ENCODE measurements around the gene SMARCB1.

Gene SMARCB1

GRCh38 chr22:23780146-23780748 lies 6.5 kb upstream of the SMARCB1 start:
- no peak for TF ChIP-seq ZNF274 (IDR thresholded peaks at IDR 0.05; ENCODE audit: low read depth, low read length)

DNA sequence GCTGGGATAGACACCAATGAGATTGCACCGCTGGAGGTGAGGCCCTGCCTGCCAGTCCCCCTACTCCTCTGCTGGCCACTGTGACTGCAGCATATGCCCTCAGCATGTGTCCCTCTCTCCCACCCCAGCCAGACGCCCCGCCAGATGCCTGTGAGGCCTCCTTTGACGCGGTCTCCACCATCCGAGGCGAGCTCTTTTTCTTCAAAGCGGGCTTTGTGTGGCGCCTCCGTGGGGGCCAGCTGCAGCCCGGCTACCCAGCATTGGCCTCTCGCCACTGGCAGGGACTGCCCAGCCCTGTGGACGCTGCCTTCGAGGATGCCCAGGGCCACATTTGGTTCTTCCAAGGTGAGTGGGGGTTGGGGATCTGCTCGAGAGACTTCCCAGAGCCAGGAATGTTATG lies 5.7 kb upstream of the SMARCB1 start:
- TF ChIP-seq ZNF274 (IDR thresholded peaks at IDR 0.05; ENCODE audit: low read depth, low read length) = no peak
- no peak overlapping the region for H3K4me3 ChIP-seq (ENCODE audit: low read length)

More at GRCh38 chr22:23780146-23780748, 6.5 kb upstream of the SMARCB1 start:
- no peak overlapping the region for H3K4me3 ChIP-seq (ENCODE audit: low read length)

GRCh38 chr22:23781511-23782183 lies 5.1 kb upstream of the SMARCB1 start:
- H3K4me3 ChIP-seq (ENCODE audit: low read length) = no peak overlapping the region

GRCh38 chr22:23782252-23782651 lies 4.5 kb upstream of the SMARCB1 start:
- no peak for TF ChIP-seq ZNF274 (IDR thresholded peaks at IDR 0.05; ENCODE audit: low read depth, low read length)
- H3K4me3 ChIP-seq (ENCODE audit: low read length) = no peak overlapping the region

More at GRCh38 chr22:23781511-23782183, 5.1 kb upstream of the SMARCB1 start:
- no peak for TF ChIP-seq ZNF274 (IDR thresholded peaks at IDR 0.05; ENCODE audit: low read depth, low read length)

DNA sequence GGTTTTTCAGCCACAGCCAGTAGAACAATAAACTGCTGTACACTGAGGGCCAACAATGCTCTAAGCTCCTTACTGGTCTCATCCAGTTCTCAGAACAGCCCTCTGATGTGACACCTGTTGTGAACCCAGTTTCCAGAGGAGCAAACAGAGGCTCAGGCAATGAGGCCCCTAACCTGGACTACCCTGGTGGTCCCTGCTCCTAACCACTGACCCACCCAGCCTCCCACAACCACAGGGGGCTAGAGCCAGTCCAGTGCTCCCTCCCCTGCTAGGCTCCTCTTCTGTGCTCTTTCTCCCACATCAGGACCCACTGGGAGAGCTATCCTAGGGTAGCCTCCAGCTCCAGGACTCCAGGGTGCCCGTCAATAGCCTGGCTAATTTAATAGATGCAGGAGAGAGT lies 4.1 kb upstream of the SMARCB1 start:
- no peak for TF ChIP-seq ZNF274 (IDR thresholded peaks at IDR 0.05; ENCODE audit: low read depth, low read length)
- H3K4me3 ChIP-seq (ENCODE audit: low read length) = no peak overlapping the region

- no peak overlapping the region for H3K4me3 ChIP-seq (ENCODE audit: low read length)
- TF ChIP-seq ZNF274 (IDR thresholded peaks at IDR 0.05; ENCODE audit: low read depth, low read length) = no peak
Observed at GRCh38 chr22:23783265-23784150, 3.3 kb upstream of the SMARCB1 start.

DNA sequence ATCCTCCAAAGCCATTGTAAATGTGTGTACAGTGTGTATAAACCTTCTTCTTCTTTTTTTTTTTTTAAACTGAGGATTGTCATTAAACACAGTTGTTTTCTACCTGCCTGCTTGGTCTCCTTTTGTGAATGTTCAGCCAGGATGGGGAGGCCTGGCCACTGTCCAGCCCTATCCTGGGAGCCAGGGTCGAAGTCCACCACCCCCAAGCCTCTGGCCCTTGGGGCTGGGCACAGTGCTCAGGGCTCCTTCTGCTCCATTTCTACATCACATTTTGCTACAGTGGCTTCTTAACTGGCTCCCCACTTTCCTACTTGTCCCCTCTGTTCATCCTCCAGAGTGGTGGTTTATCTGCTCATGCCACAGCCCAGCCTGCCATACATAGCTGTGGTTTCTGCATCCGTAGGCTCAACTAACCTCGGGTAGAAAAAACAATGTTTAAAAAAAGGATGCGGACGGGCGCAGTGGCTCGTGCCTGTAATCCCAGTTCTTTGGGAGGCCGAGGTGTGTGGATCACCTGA lies 2.5 kb upstream of the SMARCB1 start:
- H3K4me3 ChIP-seq (ENCODE audit: low read length) = no peak overlapping the region
- no peak for TF ChIP-seq ZNF274 (IDR thresholded peaks at IDR 0.05; ENCODE audit: low read depth, low read length)

GRCh38 chr22:23786261-23786710 lies 480 bp upstream of the SMARCB1 start:
- TF ChIP-seq ZNF274 (IDR thresholded peaks at IDR 0.05; ENCODE audit: low read depth, low read length) = no peak
- H3K4me3 ChIP-seq (ENCODE audit: low read length) = peak overlapping the region; percentile 98; the same call in 1 of the 2 replicates

DNA sequence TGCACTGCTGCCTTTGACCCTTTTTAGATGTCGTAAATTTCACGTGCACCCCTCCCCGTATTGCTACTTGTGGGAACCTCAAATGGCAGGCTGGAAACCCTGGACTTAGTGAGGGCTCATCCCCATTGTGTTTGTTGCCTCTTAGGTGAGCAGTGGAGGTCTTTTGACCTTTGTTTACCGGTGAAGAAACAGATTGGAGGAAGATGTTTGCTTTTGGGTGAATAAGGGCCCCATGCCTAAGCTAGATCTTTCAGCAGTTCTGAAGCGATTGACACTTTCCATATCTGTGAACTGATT lies 782 bp downstream of the SMARCB1 start:
- TF ChIP-seq ZNF274 (IDR thresholded peaks at IDR 0.05; ENCODE audit: low read depth, low read length) = no peak
- H3K4me3 ChIP-seq (ENCODE audit: low read length) = peak overlapping the region; percentile 98

GRCh38 chr22:23787910-23788309 lies 1.1 kb downstream of the SMARCB1 start:
- peak overlapping the region; percentile 98 for H3K4me3 ChIP-seq (ENCODE audit: low read length)
- TF ChIP-seq ZNF274 (IDR thresholded peaks at IDR 0.05; ENCODE audit: low read depth, low read length) = no peak

GRCh38 chr22:23789121-23789520 lies 2.4 kb downstream of the SMARCB1 start:
- no peak overlapping the region for H3K4me3 ChIP-seq (ENCODE audit: low read length)

GRCh38 chr22:23789638-23790037 lies 2.9 kb downstream of the SMARCB1 start:
- no peak overlapping the region for H3K4me3 ChIP-seq (ENCODE audit: low read length)
- TF ChIP-seq ZNF274 (IDR thresholded peaks at IDR 0.05; ENCODE audit: low read depth, low read length) = no peak

More at GRCh38 chr22:23789121-23789520, 2.4 kb downstream of the SMARCB1 start:
- TF ChIP-seq ZNF274 (IDR thresholded peaks at IDR 0.05; ENCODE audit: low read depth, low read length) = no peak

DNA sequence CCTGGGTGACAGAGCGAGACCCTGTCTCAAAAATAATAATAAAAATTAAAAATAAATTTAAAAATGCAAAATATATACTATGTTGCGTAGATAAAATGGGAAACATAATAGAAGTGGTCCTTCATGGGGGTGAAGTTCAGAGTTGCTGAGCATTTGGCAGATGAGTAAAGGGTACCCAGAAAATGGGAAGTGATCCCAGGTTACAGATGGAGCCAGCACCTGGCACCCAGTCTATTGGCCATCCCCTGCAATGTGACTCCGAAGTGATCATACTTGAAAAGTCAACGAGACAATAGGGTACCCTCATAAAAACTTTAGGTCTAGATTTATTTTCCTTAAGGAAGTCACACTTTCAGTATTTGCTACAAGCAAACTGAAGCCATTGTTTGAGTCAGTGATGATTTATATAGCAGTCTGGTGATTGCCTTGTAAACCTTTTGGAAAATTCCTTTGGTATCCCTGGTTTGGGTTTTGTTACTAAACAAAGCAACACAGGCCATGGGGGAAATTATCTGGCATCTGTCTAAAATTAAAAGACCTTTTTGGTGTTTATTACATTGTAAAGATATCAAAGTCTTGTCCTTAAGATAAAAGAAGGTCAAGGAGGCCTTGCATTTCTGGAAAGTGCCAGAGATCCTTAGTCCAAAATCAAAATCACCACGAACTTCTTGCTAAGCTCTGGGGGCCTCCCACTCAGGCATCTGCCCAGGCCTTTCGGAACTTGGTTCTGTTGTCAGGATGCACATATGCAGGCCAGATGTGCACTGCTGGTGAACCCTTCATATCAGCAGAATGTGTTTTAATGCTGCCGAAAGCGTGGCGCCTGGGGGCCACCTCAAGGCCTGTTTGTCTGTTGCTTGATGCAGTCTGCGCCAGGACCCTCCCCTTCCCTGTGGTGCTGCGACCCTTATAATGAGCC lies 4.3 kb downstream of the SMARCB1 start:
- TF ChIP-seq ZNF274 (IDR thresholded peaks at IDR 0.05; ENCODE audit: low read depth, low read length) = no peak
- H3K4me3 ChIP-seq (ENCODE audit: low read length) = no peak overlapping the region
